GM21529 (cell line): ENCODE measurements around the gene AP4E1.
"Not testable (repeated sequence)": the region's sequence is repeated elsewhere in the genome, so short reads cannot be mapped to it uniquely, and the experiment has no call there.

Experiments used
- ATAC-seq: cut with Tn5 transposase; IDR thresholded peaks from one replicate; pipeline ENCODE4 v1.9.1; 2021; ENCODE audit not compliant: unreplicated experiment

AP4E1 gene

DNA sequence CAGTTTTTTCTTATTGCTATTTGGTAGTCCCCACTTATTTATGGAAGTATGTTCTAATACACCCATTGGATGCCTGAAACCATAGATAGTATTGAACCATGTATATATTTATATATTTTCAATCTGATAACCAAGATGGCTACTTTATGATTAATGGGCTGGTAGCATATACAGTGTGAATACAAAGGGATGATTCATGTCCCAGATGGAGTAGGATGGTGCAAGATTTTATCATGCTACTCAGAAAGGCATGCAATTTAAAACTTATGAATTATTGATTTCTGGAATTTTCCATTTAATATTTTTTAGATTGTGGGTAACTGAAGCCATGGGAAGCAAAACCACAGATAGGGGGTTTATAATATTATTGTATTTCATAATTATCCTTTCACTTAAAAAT, 35.2 kb downstream of the AP4E1 start:
- ATAC-seq, result no peak

DNA sequence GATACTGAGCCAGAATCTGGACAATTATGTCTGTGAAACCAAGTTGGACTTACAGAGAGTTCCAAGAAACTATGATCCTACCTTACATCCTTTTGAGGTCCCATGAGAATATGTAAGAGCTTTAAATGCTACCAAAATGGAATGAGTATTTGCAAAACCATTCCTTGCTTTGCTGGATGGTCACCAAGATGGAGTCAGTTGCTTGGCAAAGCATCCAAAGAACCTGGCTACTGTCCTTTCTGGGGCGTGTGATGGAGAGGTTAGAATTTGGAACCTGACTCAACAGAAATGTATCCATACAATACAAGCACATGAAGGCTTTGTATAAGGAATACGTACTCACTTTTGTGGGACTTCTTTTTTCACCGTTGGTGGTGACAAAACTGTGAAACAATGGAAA, 36.2 kb downstream of the AP4E1 start:
- no peak for ATAC-seq

DNA sequence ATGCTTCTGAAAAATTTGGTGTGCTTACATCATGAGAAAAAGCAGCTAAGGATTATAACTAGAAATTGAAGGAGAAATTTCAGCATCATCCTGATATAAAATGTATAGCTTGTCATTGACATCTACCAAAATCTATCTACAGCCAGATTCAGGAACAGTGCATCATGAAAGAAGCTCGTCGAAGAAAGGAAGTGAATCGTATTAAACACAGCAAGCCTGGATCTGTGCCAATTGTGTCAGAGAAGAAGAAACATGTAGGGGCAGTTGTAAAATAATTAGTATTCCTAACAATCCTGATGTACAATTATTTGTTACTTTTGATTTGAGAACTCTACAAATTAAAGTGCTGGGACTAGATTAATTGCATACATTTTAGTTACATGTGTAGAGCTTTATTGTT, 37.2 kb downstream of the AP4E1 start:
- ATAC-seq, result no peak

DNA sequence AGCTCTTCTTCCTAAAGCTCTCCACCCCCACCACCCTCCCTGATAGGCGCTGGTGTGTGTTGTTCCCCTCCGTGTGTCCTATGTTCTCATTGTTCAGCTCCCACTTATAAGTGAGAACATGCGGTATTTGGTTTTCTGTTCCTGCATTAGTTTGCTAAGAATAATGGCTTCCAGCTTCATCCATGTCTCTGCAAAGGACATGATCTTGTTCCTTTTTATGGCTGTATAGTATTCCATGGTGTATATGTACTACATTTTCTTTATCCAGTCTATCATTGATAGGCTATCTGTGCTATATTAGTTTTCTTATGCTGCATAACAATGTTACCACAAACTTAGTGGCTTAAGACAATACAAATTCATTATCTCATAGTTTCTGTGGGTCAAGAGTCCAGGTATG, 42.3 kb downstream of the AP4E1 start:
- ATAC-seq, result not testable (repeated sequence)

DNA sequence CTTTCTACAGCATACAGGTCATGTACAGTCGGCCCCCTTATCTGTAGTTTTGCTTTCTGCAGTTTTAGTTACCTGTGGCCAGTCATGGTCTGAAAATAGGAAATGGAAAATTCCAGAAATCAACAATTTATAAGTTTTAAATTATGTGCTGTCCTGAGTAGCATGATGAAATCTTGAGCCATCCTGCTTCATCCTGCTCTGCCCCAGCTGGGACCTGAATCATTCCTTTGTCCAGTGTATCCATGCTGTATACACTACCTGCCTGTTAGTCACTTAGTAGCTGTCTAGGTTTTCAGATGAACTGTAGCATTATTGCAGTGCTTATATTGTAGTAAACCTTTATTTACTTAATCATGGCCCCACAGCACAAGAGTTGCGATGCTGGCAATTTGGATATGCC, 44.8 kb downstream of the AP4E1 start:
- no peak for ATAC-seq

DNA sequence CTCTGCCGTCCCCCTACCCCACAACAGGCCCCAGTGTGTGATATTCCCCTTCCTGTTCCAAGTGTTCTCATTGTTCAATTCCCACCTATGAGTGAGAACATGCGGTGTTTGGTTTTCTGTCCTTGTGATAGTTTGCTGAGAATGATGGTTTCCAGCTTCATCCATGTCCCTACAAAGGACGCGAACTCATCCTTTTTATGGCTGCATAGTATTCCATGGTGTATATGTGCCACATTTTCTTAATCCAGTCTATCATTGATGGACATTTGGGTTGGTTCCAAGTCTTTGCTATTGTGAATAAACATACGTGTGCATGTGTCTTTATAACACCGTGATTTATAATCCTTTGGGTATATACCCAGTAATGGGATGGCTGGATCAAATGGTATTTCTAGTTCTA, 46.4 kb downstream of the AP4E1 start:
- ATAC-seq, result not testable (repeated sequence)

DNA sequence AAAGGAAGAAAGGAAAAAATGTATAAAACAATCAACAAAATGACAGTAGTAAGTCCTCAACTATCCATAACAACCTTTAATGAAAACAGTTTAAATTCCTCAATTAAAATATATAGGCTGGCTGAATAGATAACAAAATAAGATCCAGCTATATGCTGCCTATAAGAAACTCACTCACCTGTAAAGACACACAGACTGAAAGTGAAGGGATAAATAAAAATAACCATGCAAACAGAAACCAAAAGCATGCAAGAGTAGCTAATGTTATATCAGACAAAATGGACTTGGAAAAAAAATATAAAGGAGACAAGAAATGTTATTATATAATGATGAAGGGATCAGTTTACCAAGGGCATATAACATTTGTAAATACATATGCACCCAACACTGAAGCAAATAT, 51.2 kb downstream of the AP4E1 start:
- no peak for ATAC-seq

DNA sequence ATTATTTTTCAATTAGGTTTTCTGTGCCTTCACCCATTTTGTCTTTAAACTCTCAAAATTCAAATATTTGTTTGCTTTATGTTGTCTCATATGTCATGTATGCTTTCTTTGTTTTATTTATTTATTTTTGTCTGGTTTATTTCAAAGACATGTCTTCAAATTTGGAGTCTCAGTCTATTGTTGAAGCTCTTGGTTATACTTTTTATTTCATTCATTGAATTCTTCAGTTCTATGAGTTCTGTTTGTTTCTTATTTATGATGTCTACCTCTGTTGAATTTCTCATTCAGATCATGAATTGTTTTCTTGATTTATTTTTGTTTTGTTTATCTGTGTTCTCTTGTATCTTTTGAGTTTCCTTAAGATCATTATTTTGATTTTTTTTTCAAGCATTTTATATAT, 55.6 kb downstream of the AP4E1 start:
- ATAC-seq, result no peak

DNA sequence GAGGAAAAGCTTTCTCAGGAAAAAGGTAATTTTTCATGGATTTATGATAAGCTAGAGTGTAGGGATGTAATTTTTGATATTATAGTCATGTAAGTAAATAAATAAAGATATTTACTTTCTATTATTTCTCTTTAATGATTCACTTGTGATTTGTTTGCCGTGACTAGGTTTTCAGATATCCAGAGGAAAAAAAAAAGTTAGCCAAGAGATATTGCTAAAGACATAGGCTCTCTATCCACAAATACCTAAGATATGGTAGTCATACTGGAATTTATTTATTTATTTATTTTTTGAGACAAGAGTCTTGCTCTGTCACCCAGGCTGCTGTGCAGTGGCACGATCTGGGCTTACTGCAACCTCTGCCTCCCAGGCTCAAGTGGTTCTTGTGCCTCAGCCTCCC, 59.9 kb downstream of the AP4E1 start:
- no peak for ATAC-seq

DNA sequence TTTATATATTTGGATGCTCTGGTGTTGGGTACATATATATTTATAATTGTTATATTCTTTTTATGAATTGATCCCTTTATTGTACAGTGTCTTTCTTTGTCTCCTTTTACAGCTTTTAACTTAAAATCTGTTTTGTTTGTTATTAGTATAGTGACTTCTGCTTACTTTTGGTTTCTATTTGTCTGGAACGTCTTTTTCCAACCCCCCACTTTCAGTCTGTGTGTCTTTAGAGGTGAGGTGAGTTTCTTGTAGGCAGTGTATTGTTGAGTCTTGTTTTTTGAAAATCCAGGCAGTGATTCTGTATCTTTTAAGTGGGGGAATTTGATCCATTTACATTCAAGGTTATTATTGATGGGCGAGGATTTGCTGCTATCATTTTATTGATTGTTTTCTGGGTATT, 62.0 kb downstream of the AP4E1 start:
- no peak for ATAC-seq

DNA sequence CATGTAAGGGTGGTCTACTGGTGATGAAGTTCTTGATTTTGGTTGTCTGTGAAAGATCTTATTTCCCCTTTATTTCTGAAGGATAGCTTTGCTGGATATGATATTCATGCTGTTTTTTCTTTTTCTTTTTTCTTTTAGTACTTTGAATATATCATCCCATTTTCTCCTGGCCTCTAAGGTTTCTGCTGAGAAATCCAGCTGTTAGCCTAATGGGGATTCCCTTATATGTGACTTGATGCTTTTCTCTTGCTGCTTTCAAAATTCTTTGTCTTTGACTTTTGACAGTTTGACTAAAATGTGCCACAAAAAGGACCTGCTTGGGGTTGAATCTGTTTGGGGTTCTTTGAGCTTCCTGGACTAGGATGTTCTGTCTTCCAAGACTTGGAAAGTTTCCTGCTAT, 62.6 kb downstream of the AP4E1 start:
- ATAC-seq, result no peak

DNA sequence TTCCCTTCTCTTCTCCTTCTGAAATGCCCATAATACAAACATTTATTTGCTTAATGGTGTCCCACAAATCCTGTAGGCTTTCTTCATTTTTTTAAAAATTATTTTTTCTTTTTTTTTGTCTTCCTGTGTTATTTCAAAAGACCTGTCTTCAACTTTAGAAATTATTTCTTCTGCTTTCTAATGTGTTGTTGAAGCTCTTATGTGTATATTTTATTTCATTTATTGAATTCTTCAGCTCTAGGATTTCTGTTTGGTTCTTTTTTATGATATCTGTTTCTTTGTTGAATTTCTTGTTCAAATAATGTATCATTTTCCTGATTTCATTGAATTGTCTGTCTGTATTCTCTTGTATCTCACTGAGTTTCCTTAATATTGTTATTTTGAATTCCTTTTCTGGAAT, 63.1 kb downstream of the AP4E1 start:
- no peak for ATAC-seq

DNA sequence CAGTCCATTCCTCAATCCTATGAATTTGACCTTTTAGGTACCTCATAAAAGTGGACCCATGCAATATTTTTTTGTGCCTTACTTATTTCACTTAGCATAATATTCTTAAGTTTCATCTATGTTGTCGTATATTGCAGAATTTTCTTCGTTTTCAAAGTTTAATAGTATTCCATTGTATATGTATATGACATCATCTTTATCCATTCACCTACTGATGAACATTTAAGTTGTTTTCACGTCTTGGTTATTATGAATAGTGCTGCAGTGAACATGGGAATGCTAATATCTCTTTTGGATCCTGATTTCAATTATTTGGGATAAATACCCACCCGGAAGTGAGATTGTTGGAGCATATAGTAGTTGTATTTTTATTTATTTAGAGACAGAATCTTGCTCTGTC, 65.1 kb downstream of the AP4E1 start:
- no peak for ATAC-seq

DNA sequence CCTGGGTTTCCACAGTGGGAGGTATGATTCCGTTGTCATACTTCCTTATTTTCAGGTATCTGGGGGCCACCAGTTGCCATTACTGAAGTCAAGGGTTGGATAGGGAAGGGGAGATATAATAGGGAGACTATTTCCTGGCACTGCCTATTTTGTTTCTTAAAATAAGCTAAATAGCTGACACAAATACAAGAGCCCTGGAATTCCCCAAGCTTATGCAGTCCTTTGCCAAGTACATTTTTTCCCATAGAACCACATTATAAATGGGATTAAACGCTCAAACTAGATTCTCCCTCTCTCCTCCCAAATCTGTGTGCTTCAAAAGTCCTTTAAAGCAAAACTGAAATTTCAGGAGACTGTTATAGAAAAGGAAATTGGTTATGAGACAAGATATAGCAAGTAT, 68.7 kb downstream of the AP4E1 start:
- no peak for ATAC-seq

DNA sequence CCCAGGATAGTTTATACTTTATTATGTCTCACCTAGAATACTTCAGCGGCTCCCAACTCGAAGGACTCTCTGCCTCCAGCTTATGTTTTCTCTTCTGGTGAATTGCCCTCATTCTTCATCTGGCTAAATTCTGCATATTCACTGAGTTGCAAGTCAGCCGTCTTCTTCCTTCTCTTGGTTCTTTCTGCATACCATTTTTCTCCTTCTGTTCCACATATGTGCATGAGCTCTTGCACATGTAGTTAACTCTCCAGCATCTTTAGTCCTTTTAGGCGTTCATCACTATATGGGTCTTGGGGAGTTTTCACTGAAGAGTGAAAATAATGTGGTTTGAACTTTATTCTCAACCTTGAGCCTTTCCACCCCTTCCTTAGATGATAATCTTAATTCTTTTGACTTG, 70.1 kb downstream of the AP4E1 start:
- no peak for ATAC-seq

DNA sequence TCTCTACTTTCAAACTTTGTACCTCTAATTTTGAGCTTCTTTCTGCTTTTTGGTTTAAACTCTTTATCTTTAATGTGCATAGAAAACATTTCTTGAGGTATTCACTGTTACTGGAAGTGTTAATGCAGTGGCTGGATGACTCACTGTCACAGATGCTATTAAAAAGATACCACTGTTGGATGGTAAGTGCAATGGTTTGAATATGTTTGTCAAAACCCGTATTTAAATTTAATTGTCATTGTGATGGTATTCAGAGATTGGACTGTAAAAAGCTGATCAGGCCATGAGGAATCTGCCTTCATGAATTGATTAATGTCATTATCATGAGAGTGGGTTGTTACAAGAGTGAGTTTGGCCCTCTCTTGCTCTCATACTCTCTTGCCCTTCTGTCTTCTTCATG, 70.6 kb downstream of the AP4E1 start:
- ATAC-seq, result no peak

DNA sequence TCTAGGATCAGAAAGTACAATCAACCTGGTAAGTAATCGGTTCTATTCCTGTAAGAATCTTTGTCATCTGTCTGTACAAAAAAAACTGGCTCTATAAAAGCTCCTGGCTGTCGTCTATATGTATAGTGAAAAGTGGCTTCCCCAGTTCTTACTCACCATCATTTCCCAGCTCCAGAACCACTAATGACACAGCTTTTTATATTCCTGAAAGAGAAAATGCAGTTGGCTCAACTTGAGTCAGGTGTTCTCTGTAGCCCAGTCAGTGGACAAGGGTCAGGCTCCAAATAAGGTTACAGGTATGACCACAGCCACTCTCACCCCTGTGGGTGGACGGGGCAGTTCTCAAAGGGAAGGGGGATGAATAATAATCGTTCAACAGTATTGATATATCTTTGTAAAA, 85.1 kb downstream of the AP4E1 start:
- ATAC-seq, result no peak

DNA sequence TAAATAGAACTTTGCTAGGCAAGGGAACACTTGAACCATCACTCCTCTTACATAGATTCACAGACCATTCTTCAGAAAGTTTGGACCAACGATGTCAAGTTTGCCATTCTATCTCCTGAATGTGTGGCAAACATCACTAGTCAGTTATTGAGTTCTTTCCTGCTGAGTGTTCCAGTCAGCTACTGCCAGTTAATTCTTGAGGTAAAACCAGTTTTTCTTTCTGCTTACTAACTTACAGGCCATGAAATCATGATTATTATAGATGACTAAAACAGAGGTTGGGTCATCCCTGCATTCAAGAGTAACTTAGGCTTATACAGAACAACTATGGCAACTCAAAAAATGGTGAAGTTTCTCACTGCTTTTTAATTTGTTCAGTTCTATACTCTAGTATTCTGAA, 88.2 kb downstream of the AP4E1 start:
- no peak for ATAC-seq

DNA sequence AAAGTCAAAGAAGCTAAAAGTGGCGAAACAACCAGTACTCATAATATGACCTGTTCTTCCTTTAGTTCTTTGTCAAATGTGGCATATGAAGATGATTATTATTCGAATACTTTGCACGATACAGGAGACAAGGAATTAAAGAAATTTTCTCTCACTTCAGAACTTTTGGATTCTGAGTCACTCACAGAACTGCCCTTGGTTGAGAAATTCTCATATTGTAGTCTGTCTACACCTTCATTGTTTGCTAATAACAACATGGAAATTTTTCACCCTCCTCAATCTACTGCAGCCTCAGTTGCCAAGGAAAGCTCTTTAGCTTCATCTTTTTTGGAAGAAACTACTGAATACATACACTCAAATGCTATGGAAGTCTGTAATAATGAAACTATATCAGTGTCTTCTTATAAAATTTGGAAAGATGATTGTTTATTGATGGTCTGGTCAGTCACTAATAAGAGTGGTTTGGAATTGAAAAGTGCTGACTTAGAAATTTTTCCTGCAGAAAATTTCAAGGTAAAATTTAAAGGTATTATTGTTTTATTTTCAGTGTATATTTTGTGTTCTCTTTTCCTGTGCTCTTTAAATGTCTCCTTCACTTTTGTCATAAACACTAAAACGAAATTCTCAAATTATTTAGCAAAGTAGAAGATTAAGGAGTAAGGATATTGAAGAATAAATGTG, 89.0 kb downstream of the AP4E1 start:
- ATAC-seq, result no peak

DNA sequence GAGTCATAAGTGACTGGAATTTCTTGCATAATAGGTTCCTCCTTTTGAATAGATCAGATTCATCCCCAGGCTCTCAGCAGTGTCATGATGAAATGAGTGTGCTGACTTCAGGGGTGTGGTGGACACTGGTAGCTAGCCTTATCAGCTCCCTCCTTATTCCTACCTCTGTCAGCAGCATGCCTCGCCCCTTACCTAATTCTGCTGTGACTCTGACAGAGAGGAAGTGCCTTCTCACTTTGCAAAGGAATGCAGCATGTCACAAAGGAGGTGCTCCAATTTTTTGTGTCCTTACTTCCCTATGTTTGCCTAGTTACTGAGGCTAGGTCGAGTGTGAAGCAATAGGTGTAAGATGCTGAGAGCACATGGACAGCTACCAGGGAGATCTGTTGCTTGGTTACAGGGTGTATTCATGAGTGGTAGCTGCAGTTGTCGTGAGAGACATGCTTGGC, 95.6 kb downstream of the AP4E1 start:
- no peak for ATAC-seq

DNA sequence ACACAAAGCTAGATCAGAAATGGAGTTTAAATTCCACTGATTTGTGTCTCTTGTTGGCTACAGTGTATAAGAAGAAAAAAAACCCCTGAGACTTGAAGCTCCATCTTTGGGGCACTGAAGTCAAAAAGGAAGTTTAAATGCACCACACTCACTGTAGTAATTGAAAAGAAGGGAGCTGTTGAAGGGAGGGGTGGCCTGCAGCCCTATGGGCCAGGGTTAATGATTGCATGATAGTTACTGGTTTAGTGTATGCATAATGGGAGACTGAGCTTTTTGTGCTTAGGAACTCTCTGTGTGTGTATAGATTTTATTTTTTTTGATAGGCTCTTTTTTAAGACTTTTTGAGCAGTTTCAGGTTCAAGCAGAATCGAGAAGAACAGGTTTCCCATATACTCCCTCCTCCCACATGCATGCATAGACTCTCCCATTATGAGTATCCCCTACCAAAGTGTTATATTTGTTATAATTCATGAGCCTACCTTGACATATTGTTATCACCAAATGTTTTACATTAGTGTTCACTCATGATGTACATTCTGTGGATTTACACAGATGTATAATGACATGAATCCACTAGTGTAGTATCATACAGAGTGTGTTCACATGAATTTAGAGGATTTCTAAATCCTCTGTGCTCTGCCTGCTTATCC, 98.0 kb downstream of the AP4E1 start:
- no peak for ATAC-seq

DNA sequence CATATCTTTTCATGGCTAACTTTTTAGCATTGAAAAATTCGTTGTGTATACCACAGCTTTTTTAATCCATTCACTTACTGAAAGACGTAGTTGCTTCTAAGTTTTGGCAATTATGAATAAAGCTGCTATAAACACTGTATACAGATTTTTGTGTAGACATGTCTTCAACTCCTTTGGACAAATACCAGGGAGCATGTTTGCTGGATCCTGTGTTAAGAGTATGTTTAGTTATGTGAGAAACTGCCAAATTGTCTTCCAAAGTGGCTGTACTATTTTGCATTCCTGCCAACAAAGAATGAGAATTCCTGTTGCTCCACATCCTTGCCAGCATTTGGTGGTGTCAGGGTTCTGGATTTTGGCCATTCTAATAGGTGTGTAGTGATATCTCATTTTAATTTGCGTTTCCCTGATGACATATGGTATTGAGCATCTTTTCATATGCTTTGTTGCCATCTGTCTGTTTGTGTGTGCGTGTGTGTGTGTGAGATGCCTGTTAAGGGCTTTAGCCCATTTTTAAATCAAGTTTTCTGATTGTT, 98.7 kb downstream of the AP4E1 start:
- no peak for ATAC-seq

DNA sequence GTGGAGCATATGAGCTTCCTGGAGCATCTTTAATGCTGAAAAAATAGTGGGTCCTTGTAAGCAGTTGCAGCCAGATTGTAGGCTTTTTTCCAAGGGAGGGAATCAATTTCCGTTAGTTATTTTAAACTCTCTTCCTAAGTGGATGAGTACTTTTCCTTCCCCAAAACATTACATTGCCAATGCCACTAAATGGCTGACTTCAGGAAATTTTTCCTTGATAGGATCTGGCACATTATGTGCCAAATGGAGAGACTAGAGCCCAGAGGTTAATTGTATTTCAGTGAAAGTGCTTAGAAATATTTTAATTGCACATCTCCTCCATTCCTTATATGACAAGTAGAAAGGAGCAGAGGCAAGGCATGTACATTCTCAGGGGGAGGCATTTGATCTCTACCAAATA, 102.7 kb downstream of the AP4E1 start:
- ATAC-seq, result no peak
